ENCODE results near the gene DCHS1.
"Not testable (repeated sequence)": the region's sequence is repeated elsewhere in the genome, so short reads cannot be mapped to it uniquely, and the experiment has no call there.

The DCHS1 gene, protein sequence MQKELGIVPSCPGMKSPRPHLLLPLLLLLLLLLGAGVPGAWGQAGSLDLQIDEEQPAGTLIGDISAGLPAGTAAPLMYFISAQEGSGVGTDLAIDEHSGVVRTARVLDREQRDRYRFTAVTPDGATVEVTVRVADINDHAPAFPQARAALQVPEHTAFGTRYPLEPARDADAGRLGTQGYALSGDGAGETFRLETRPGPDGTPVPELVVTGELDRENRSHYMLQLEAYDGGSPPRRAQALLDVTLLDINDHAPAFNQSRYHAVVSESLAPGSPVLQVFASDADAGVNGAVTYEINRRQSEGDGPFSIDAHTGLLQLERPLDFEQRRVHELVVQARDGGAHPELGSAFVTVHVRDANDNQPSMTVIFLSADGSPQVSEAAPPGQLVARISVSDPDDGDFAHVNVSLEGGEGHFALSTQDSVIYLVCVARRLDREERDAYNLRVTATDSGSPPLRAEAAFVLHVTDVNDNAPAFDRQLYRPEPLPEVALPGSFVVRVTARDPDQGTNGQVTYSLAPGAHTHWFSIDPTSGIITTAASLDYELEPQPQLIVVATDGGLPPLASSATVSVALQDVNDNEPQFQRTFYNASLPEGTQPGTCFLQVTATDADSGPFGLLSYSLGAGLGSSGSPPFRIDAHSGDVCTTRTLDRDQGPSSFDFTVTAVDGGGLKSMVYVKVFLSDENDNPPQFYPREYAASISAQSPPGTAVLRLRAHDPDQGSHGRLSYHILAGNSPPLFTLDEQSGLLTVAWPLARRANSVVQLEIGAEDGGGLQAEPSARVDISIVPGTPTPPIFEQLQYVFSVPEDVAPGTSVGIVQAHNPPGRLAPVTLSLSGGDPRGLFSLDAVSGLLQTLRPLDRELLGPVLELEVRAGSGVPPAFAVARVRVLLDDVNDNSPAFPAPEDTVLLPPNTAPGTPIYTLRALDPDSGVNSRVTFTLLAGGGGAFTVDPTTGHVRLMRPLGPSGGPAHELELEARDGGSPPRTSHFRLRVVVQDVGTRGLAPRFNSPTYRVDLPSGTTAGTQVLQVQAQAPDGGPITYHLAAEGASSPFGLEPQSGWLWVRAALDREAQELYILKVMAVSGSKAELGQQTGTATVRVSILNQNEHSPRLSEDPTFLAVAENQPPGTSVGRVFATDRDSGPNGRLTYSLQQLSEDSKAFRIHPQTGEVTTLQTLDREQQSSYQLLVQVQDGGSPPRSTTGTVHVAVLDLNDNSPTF (N-terminal part only)

DNA sequence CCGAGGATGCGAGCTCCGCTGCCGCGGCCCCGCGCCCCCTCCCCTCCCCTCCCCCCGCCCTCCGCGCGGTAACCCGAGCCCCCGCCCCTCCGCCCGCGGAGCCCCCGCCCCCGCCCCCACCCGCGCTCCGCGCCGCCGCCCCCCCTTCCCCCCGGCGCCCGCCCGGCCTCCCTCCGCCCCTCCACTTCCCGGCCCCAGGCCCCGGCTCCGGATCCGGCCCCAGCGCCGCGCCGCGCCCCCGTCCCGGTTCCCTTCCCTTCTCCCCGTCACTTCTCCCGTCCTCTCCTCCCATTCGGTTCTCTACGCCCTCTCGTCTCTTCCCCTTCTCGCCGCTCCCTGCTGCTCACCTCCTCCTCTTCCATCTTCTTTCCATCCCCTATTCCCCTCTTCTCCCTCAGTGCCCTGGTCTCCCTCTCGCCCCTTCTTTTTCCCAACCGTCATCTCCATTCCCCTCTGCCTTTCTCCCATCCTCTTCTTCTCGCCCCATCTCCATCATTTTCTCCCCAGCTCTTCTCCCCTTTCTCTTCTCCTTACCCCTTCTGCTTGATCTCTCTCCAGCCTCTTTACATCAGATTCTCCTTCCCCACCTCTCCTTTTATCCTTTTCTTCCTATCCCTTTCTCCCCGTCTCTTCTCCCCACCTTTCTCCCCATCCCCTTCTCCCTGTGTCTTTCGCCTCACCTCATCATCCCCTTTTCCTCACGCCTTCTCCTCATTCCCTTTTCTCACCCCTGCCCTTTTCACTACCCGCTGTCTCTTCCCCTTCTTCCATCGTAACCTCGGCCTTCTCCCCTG lies at the start of gene DCHS1:
Gene DCHS1, minus strand, starts transcription at position 20 of the 794 bp plus-strand sequence. CDS start 14,196 bp downstream, outside the sequence.
- no peak for DNase-seq (ENCODE audit: low read depth in 3 of 3, low spot score in 1 of 3)

DNA sequence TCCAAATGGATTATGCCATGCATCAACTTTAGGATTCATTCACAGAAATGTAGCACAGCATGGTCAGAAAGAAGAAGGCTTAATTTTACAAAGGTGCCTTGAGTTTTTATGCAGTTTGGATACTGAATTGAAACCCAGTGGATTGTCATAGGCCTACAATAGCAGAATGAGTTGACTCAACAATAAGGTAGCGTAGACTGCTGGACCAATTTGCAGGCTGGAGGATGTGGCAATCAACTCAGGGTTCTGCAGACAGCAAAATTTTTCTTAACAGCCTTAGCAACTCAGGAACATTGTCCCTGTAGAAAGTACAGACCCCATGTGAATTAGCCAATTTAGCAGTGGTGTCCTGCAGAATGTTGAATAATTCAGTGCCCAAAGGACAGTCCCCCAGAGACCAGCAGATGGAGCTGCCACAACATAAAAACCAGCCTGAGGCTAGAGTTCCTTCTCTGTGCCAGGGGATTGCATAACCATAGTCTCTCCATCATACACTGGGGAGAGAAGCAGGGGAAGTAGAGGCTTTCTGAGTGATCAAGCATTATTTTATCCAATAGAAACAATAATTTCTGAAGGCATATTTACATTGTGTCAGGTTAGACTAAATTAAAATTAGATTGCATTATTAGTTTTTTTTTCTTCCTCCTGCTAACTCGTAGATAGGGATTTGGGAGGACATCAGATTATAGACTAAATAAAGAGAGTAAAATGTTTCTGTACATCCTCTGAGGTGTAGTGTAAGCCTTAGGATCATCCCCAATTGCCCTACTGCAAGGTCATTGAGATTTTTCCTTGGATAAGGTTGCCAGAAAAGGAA lies 47.8 kb upstream of the DCHS1 start:
- no peak for DNase-seq (ENCODE audit: low read depth in 3 of 3, low spot score in 1 of 3)

DNA sequence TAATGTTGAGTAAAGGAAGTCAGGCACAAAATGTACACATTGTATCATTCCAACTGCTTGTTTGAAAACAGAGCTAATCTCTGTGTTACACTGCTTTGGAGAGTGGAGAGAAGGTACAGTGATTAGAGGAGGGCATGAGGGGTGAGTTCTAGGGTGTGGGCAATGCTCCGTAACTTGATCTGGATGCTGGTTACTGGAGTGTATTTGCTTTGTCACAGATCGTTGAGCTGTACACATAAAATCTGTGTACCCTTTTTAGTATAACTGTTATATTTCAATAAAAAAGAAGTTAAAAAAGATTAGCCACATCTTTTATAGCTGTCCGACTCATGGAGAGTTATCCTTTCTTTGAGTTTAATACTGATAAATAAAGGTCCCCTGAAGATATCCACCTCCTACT lies 46.3 kb upstream of the DCHS1 start:
- not testable (repeated sequence) for DNase-seq (ENCODE audit: low read depth in 3 of 3, low spot score in 1 of 3)

DNA sequence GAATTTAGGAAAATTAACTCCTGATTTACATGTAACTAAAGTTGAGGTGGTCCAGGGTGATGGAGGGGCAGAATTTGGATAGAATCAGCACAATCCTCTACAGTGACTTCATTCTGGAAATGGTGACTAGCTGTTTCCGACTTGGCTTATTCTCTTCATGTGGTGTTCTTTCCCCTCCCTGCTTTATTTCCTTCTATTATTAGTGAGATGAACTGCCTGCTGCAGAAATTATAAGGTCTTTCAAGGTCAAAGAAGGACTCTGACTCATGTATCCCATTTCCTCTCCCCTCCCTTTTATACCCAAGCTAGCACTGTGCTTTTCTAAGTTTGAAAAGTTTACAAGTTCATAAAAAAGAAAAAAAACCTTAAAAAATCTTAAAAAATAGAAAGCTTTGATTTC lies 39.8 kb upstream of the DCHS1 start:
- DNase-seq (ENCODE audit: low read depth in 3 of 3, low spot score in 1 of 3), result no peak

GRCh38 chr11:6694229-6694535 lies 38.6 kb upstream of the DCHS1 start:
- no peak for DNase-seq (ENCODE audit: low read depth in 3 of 3, low spot score in 1 of 3)

DNA sequence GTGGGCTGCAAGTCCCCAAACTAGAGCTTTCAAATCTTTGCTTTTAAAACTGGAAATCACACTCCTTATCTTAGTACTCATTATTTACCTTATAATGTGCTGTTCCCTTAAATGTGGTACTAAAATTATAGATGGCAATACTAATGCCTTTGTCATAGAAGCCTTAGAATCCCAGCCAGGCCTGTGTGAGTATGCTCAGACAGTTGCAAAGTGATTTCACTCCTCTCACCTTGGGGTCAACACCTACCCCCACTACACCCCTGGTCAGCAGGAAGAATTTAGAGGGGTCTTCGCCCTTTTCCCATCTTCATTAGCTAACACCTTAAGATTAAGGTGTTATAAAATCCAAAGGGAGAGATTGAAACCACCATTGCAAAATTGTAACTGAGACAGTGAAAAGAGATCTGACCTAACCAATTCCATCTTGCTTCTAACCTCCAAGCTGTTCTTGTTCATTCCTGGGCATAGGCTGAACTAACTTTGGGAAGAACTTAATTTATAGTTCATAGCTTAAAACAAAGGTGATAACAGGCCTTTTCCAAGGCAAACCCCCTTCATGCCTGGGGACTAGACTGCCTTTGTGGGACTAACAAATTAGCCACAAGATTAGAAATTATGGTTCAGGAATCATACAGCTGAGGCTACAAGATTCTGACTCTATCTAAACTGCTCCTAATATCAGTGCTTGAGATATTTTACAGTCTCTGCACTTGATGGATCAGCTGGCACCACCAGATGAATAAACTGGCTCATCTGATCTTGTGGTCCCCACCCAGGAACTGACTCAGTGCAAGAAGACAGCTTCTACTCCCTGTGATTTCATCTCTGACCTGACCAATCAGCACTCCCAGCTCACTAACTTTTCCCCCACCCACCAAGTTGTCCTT lies 38.0 kb upstream of the DCHS1 start:
- DNase-seq (ENCODE audit: low read depth in 3 of 3, low spot score in 1 of 3), result peak in 1 of 3 donors; percentile 21

DNA sequence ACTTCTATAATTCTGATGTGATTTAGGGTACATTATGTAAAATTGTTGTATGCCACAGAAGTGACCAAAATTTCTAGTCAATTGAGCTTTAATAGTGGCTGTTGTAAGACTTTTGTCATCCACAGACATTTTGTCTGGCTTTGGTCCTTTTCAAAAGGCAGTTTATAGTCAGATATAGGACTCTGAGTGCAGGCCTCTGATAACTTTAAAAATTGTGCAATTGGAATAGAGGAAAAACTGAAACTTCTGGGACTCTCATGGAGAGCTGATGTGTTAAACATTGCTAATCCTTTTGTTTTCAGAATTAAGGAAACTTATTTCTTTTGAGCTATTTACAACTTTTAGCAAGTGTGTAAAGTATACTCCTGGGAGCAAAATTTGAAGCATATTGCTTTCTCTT lies 36.5 kb upstream of the DCHS1 start:
- no peak for DNase-seq (ENCODE audit: low read depth in 3 of 3, low spot score in 1 of 3)

- DNase-seq (ENCODE audit: low read depth in 3 of 3, low spot score in 1 of 3), result not testable (repeated sequence)
Observed at GRCh38 chr11:6690431-6691132, 35.0 kb upstream of the DCHS1 start.

GRCh38 chr11:6687876-6688275 lies 32.3 kb upstream of the DCHS1 start:
- no peak for DNase-seq (ENCODE audit: low read depth in 3 of 3, low spot score in 1 of 3)

DNA sequence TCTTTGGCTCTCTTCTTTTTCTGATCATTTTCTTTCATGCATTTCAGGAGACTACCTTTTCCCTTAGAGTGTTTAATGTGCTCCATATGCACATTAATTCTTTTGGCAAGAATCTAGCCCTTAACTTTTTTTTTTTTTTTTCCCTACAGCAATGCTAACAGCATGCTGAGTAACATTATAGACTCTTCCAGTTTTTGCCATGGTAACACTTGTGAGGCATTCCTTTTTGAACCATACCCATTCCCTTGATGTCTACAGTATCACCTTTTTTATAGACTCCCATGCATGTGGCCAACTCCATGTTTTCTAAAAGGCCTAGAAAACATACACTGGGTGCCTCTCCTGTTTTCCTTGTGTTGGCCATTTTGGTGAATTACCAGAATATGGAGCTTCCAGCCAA lies 30.4 kb upstream of the DCHS1 start:
- DNase-seq (ENCODE audit: low read depth in 3 of 3, low spot score in 1 of 3), result no peak

DNA sequence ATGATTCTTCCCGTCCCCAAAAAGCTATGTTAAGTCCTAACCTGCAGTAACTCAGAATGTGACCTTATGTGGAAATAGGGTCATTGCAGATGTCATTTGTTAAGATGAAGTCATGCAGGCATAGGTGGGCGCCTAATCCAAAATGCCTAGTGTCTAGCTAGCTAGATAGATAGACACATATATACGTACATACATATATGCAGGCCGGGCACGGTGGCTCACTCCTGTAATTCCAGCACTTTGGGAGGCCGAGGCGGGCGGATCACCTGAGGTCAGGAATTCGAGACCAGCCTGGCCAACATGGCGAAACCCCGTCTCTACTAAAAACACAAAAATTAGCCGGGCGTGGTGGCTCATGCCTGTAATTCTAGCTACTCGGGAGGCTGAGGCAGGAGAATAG lies 28.5 kb upstream of the DCHS1 start:
- not testable (repeated sequence) for DNase-seq (ENCODE audit: low read depth in 3 of 3, low spot score in 1 of 3)

DNA sequence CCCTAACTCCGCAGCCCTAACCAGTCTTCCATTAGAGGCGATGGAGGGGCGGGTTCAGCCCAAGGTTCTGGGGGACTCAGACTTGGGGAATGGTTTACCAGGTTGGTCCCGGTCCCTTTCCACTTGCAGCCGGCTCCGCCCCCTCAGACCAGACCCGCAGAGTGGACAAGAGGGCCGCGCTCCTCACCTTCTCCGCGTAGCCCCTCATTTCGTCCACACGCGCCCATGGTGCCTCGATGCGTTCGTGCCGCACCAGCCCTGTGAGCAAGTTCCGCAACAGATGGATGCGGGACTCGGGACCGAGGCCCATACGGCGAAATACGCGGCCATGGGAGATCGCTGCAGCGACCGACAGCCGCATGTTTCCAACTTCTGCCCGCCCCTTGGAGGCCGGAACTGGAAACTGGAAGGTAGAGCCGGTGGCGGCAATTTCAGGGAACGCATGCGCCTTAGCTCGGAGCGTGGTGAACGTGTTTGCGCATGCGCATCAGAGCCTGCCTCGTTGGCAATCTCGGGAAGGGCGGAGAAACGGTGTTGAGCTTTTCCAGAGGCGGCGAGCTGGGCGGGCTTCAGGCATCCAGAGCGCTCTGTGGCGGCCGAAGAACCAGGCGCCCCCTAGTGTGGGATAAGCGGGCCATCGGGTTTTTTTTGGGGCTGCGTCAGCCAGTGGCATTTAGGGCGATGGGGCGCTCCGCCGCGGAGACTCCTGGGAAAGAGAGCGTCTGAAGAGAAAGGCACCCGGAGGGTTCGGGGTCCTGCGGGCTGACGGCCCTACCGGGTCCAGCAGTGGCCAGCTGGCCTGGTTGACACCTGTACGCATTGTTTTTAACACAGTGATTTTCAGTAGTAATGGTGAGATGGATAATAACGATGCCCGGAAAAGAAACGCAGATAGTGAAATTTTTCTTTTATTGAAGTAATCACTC lies 27.6 kb upstream of the DCHS1 start, which contains the start of gene MRPL17:
Gene MRPL17, minus strand, starts transcription at position 405 of the 926 bp plus-strand sequence. Its CDS starts 44 bp downstream, at position 361.
- DNase-seq (ENCODE audit: low read depth in 3 of 3, low spot score in 1 of 3), result peak; percentile 92 to 99 (median 98)

- no peak for DNase-seq (ENCODE audit: low read depth in 3 of 3, low spot score in 1 of 3)
Observed at GRCh38 chr11:6682591-6682935, 27.0 kb upstream of the DCHS1 start.

GRCh38 chr11:6681949-6682348 lies 26.3 kb upstream of the DCHS1 start:
- DNase-seq (ENCODE audit: low read depth in 3 of 3, low spot score in 1 of 3), result no peak

- DNase-seq (ENCODE audit: low read depth in 3 of 3, low spot score in 1 of 3), result no peak
Observed at GRCh38 chr11:6681505-6681904, 25.9 kb upstream of the DCHS1 start.

GRCh38 chr11:6677018-6677417 lies 21.4 kb upstream of the DCHS1 start:
- DNase-seq (ENCODE audit: low read depth in 3 of 3, low spot score in 1 of 3), result no peak

DNA sequence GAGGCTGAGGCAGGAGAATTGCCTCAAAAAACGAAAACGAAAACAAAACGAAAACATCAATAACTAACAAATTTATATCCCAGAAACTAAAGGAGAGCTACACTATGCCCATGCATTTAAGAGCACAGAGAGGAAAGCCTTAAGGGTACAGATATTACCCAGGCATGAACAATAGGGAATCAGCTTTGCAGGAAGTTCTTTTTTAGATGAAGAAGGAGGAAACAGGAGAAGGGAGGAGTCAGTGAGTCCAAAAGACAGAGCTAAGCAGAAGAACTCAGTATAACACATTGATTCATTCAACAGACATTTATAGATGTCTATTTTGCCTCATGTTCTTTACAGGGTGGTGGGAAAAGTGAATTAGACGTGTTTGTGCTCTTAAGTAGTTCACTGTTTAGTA lies 19.3 kb upstream of the DCHS1 start:
- no peak for DNase-seq (ENCODE audit: low read depth in 3 of 3, low spot score in 1 of 3)

Data from stimulated activated CD4-positive, alpha-beta T cell treated with anti-CD3 and anti-CD28 coated beads, TNF-alpha, amount 100 ng/mL, for 1 hour (primary cell).